RWPE1 (cell line): ENCODE results near the gene HMG20B.

ENCODE experiments used
- CTCF ChIA-PET: fragments of 350-600 bp; sonication (Branson Sonifier 250); formaldehyde crosslinking; extraction: SDS; loops from one replicate; lab custom pipeline; 2021; lab: Yijun Ruan, JAX
- POLR2A ChIA-PET: fragments of 400-600 bp; formaldehyde crosslinking; extraction: SDS; loops from one replicate; lab custom pipeline; 2020; ENCODE audit warnings: antibody characterized with exemption; ENCODE audit not compliant: low non-redundant PET; lab: Yijun Ruan, JAX
- DNase-seq: peaks from one replicate; pipeline ENCODE4 v3.0.0; 2012; ENCODE audit warnings: low spot score
- H3K27ac ChIP-seq: fragments of 450-650 bp; 2 replicates; pipeline ENCODE4 v1.5.1; 2017
- TF ChIP-seq, protein P1 (sequence below): fragments of 450-650 bp; conservative IDR thresholded peaks from 2 replicates; pipeline ENCODE4 v1.5.1; 2017; ENCODE audit warnings: low read depth, mild to moderate bottlenecking

Gene HMG20B

DNA sequence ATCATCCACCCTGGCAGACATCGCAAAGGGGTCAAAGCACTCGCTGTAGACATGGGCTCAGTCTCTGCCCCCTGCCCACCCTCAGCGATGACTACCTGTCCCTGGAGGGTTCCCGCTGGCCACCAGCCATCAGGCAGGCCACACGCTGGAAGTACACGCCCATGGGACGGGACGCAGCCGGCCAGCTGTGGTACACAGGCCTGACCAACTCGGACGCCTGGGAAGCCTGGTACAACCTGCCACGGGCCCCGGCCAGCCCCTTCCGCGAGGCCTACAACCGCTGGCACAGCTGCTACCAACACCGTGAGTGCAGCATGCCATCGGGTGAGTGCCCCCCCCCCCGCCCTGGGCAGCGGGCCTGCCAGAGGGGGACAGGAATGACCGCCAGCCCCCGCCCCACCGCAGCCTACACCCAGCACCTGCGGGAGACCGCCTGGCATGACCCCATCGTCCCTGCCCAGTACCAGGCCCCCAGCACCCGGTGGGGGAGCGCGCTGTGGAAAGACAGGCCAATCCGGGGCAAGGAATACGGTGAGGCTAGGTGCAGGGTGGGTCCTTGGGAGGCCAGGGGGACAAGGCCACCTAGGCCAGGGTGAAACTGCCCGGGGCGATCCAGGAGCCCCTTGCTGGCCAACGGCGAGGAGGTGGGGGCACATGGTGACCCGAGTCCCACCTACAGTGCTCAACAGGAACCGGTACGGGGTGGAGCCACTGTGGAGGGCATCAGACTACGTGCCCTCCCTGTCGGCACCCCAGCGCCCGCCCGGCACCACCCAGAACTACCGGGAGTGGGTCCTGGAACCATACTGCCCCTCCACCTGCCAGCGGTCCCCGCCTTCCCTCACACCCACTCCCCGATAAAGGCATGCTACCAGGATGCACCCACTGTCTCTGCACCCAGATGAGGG, 29.3 kb upstream of the HMG20B start:
- peak overlapping the region; percentile 64 for H3K27ac ChIP-seq
- CTCF ChIA-PET: no interaction called here
- no peak for DNase-seq
- POLR2A ChIA-PET: no interaction called here
- TF ChIP-seq, protein P1, sequence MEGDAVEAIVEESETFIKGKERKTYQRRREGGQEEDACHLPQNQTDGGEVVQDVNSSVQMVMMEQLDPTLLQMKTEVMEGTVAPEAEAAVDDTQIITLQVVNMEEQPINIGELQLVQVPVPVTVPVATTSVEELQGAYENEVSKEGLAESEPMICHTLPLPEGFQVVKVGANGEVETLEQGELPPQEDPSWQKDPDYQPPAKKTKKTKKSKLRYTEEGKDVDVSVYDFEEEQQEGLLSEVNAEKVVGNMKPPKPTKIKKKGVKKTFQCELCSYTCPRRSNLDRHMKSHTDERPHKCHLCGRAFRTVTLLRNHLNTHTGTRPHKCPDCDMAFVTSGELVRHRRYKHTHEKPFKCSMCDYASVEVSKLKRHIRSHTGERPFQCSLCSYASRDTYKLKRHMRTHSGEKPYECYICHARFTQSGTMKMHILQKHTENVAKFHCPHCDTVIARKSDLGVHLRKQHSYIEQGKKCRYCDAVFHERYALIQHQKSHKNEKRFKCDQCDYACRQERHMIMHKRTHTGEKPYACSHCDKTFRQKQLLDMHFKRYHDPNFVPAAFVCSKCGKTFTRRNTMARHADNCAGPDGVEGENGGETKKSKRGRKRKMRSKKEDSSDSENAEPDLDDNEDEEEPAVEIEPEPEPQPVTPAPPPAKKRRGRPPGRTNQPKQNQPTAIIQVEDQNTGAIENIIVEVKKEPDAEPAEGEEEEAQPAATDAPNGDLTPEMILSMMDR: no peak

DNA sequence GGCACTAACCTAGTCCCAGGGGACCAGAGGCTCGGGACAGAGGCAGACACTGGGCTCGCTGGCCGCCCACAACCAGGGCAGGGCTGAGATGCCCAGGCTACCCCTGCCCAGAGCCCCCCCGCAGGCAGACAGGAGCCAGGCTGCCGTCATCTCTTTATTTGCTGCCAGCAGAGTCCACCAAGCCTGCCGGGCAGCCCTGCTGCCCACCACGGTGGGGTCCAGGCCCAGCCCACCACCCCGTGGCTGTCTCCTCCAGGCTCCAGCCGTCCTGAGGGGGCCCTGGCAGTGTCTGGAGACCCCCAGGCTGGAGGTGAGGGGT, 28.7 kb upstream of the HMG20B start:
- CTCF ChIA-PET: no interaction called here
- no peak for DNase-seq
- TF ChIP-seq, protein P1: no peak
- POLR2A ChIA-PET: no interaction called here
- H3K27ac ChIP-seq: peak overlapping the region; percentile 64

DNA sequence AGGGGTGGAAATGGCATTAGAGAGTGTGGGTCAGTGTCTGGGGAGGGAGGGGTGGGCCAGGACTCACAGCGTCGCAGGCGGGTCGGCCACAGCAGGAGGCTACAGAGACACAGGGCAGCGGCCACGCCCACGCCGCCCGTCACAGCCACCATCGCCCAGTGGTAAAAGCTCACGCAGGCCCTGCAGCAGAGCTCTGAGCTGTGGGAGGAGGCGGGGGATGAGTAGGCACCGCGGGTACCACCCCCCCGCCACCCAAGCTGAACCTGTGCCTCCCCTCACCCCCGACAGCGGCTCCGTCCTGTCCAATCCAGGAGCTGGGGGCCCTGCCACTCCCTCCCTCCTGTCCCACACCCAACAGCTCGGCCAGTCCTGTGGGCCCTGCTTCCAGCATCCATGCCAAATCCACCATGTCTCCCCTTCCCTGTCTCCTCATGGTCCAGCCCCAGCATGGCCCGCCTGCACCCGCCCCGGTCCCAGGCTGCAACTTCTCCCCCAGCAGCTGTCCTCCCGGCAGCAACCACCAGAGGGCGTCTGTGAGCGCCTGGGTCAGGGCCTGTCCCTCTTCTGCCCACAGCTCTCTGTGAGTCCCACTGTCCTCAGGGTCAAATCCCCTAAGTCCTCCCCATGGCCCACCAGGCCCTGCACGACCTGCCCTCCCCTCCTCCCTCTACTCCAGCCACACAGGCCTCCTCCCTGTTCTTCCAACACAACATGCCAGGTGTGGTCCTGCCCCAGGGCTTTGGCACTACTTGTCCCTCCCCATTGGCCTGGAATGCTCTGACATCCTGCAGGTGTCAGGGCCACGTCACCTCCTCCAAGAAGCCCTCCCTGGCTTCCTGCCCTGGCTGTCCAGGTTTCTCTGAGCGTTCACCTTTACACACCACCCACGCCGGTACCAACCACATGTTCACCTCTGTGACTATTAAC, 27.7 kb upstream of the HMG20B start:
- ChIA-PET CTCF (interaction anchor here (0.6 to 1.5 kb wide), 11 partner anchors 9 to 401 kb away, joined by 3 to 14 read pairs (median 5); partner anchors contain the start of gene MFSD12), POLR2A (no interaction called here)
- peak overlapping the region; percentile 64 for H3K27ac ChIP-seq
- TF ChIP-seq, protein P1: peak; percentile 93
- peak; percentile 43 for DNase-seq

DNA sequence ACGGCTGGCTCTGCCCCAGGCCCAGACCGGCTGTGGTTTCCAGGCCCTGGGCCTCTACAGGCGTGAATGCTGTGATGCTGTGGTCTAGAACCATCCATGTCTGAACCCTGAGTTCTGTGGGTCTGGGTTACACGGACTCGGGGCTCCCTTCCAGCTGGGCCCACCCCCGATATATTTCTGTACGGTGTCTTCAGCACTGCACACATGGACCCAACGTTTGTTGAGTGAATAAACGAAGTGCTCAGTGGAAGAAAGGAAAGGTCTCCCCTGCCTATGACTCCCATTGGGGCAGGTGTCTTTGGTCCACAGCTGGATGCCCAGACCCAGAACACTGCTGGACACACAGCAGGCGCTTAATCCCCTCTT, 27.1 kb upstream of the HMG20B start:
- peak overlapping the region; percentile 64 for H3K27ac ChIP-seq
- no peak for DNase-seq
- ChIA-PET POLR2A (no interaction called here), CTCF (interaction anchor here (0.6 to 1.5 kb wide), 7 partner anchors 9 to 401 kb away, joined by 3 to 14 read pairs (median 6); partner anchors contain the start of gene MFSD12)
- TF ChIP-seq, protein P1: no peak

DNA sequence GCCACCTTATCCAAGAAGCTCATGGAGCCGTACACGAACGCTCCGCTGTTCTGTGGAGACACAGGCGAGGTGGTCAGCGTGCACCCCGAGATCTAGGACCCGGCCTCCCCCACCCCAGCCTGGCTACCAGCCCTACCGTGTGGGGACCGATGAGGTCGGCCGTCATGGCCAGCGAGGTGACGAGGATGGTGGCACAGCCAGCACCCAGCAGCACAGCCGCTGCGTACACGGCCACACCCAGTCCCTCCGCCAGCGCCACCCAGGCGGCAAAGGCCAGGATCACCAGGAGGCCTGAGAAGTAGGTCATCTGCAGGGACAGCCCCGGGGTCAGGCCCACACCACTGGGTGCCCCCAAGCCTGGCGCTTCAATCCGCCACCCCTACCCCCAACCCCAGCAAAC, 26.6 kb upstream of the HMG20B start:
- TF ChIP-seq, protein P1: no peak
- H3K27ac ChIP-seq: peak overlapping the region; percentile 64
- ChIA-PET CTCF (interaction anchor here (1.4 to 1.5 kb wide), 2 partner anchors 8 to 11 kb away, joined by 9 to 14 read pairs; partner anchors contain the start of gene MFSD12), POLR2A (no interaction called here)
- DNase-seq: no peak

DNA sequence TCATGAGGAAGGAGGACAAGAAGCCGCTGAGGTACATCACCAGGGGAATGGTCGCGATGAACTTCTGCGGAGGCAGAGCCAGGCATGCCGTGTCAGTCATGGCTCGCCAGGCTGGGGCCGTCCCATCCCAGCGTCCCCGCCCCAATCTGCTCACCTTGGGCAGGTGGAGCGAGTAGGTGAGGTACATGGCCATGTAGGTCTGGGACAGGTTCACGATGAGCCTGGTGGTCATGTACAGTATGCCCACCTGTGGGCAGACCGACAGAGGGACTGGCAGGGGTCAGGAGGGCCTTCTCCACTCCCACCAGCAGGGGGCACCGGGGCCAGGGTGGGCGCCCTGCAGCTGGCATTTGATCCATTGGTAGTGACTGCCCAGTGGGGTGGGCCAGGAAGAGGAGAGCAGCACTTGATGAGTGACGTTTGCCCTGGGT, 25.4 kb upstream of the HMG20B start:
- ChIA-PET POLR2A (no interaction called here), CTCF (interaction anchor here (0.6 to 0.9 kb wide), 2 partner anchors 9 to 45 kb away, joined by 3 to 4 read pairs; no protein-coding TSS in a partner anchor)
- TF ChIP-seq, protein P1: peak; percentile 53
- H3K27ac ChIP-seq: peak overlapping the region; percentile 64; the same call in 1 of the 2 replicates
- DNase-seq: no peak
